Esophagus squamous epithelium (tissue), 4 donors: ENCODE data around the gene ADRA2B.

ENCODE experiments used
- POLR2A ChIP-seq, 4 donors: fragments of 450-650 bp; IDR thresholded peaks; one replicate each; pipeline ENCODE4 v1.6.1; 2017; ENCODE audit warnings: antibody characterized with exemption in 4 of 4, mild to moderate bottlenecking in 4 of 4, moderate library complexity in 3 of 4
- TF ChIP-seq, protein P1 (sequence below), 6 experiments: fragments of 450-650 bp in 4 of 6; fragments of 200-600 bp in 2 of 6; sonication (generic) in 2 of 6; IDR thresholded peaks; one replicate each; pipeline ENCODE4 v1.5.1; 2016 to 2019; ENCODE audit warnings: antibody characterized with exemption in 6 of 6, mild to moderate bottlenecking in 4 of 6, moderate library complexity in 4 of 6

DNA sequence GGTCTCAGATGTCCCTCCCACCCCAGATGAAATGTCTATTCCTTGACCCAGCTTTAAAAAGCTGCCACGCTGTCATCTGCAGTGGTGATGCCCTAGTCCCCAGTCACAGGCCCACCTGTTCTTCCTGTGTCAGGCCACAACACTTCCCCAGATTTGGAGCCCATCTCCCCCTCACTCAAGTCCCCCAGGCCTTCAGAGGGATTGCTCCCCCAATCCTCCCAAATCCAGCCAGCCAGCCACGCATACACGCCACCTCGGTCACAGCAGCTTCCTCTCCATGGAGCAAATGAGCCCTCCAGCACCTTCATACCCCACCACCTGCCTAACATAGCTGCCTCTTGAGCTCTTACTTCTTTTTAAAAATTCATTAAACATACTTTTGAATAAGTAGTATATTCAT, 14.1 kb upstream of the ADRA2B start:
- TF ChIP-seq, protein P1, sequence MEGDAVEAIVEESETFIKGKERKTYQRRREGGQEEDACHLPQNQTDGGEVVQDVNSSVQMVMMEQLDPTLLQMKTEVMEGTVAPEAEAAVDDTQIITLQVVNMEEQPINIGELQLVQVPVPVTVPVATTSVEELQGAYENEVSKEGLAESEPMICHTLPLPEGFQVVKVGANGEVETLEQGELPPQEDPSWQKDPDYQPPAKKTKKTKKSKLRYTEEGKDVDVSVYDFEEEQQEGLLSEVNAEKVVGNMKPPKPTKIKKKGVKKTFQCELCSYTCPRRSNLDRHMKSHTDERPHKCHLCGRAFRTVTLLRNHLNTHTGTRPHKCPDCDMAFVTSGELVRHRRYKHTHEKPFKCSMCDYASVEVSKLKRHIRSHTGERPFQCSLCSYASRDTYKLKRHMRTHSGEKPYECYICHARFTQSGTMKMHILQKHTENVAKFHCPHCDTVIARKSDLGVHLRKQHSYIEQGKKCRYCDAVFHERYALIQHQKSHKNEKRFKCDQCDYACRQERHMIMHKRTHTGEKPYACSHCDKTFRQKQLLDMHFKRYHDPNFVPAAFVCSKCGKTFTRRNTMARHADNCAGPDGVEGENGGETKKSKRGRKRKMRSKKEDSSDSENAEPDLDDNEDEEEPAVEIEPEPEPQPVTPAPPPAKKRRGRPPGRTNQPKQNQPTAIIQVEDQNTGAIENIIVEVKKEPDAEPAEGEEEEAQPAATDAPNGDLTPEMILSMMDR (IDR thresholded peaks at IDR 0.05): no peak
- TF ChIP-seq POLR2A (IDR thresholded peaks at IDR 0.05): no peak
